HG03521 (cell line): Measurements from ENCODE around the gene PGAP1.

ENCODE experiments used
- ATAC-seq: cut with Tn5 transposase; IDR thresholded peaks from one replicate; pipeline ENCODE4 v1.9.1; 2021; ENCODE audit warnings: mild to moderate bottlenecking, moderate library complexity; ENCODE audit not compliant: unreplicated experiment

PGAP1 gene, protein sequence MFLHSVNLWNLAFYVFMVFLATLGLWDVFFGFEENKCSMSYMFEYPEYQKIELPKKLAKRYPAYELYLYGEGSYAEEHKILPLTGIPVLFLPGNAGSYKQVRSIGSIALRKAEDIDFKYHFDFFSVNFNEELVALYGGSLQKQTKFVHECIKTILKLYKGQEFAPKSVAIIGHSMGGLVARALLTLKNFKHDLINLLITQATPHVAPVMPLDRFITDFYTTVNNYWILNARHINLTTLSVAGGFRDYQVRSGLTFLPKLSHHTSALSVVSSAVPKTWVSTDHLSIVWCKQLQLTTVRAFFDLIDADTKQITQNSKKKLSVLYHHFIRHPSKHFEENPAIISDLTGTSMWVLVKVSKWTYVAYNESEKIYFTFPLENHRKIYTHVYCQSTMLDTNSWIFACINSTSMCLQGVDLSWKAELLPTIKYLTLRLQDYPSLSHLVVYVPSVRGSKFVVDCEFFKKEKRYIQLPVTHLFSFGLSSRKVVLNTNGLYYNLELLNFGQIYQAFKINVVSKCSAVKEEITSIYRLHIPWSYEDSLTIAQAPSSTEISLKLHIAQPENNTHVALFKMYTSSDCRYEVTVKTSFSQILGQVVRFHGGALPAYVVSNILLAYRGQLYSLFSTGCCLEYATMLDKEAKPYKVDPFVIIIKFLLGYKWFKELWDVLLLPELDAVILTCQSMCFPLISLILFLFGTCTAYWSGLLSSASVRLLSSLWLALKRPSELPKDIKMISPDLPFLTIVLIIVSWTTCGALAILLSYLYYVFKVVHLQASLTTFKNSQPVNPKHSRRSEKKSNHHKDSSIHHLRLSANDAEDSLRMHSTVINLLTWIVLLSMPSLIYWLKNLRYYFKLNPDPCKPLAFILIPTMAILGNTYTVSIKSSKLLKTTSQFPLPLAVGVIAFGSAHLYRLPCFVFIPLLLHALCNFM

DNA sequence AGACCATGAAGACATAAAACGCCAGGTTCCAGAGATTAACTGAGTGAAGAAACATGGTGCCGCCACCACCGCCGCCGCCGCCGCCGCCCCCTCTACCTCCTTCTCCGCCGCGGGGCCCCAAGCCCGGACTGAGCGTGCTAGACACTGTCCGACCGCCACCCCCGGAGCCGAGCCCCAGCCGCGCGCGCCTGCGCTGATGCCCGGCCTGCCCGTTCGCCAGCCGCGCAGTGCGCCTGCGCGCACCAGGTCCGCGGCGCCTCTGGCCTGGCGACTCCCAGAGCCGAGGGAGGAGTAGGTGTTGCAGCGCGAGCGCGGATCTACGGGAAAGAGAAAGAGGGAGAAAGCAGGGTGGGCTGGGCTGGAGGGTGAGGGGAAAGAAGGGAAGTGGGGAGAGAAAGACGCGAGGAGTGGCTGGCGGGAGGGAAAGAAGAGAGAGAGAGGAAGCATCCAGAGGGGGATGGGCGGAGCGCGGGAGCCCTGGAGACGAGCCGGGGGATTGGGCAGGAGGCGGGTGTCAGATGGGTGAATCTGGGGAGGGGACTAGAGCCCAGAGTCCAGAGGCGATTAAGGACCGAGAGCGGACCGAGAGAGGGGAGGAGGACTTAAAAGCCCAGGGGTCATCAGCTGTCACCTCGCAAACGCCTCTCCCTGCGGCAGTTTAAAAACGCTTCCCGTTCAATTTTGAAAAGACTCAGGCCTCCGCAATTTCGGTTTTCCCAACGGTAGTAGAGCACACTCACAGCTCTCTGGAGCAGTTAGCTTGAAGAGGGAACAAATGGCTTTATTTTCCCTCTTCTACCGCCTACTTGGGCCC, at the start of gene PGAP1:
TSS of gene PGAP1 (minus strand) at position 146 of the 814 bp plus-strand sequence. CDS start at position 55, 91 bp downstream.
- peak; percentile 91 for ATAC-seq

GRCh38 chr2:196974970-196975369, 48.5 kb upstream of the PGAP1 start:
- no peak for ATAC-seq

- ATAC-seq: no peak
Observed at GRCh38 chr2:196971574-196972279, 45.2 kb upstream of the PGAP1 start.

- ATAC-seq: no peak
Observed at GRCh38 chr2:196970099-196970498, 43.6 kb upstream of the PGAP1 start.

DNA sequence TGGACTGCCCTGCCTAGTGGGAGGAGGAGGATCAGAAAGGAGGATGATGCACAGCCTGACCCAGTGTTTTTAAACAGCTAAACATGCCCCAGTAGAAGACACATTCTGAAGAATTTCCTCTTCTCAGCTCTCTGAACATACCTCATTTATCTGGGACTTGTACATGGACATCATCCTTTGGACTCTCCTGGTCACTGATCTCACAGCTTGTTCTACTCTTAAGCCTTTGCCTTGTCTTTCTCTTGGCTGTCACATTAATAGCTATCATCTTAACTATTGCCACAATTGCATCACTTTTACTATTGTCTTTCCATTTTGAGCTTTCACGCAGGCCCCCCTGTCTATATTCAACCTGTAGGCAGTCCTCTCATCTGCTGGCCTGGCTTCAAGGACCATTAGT, 42.0 kb upstream of the PGAP1 start:
- ATAC-seq: no peak

DNA sequence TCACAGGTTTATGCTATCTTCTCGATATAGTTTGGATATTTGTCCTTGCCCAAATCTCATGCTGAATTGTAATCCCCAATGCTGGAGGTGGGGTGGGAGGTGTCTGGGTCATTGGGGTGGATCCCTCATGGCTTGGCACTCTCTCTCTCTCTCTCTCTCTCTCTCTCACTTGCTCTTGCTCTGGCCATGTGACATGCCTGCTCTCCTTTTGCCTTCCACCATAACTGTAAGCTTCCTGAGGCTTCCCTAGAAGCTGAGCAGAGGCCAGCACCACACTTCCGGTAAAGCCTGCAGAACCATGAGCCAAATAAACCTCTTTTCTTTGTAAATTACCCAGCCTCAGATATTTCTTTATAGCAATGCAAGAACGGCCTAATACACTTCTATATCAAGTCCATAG, 41.3 kb upstream of the PGAP1 start:
- no peak for ATAC-seq

- ATAC-seq: no peak
Observed at GRCh38 chr2:196967116-196967515, 40.6 kb upstream of the PGAP1 start.

- ATAC-seq: no peak
Observed at GRCh38 chr2:196966061-196966460, 39.6 kb upstream of the PGAP1 start.

DNA sequence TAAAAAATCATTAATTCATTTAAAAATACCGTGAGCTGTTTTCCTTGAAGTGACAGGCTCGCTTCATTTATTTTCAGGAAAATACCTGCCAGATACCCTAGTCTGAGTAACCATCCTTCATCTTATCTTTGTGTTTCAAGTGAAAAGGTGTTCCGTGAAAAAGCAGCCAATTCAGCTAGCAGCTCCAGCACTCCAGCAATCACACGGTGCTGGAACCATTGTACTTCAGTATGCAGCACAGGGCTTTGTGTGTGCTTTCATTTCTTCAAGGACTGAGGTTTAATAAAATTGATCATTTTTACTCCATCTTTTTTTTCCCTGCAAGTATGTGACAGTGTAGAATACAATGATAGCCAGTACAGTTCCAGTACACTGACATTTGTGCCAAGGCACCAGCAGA, 39.1 kb upstream of the PGAP1 start:
- no peak for ATAC-seq

GRCh38 chr2:196963961-196964360, 37.5 kb upstream of the PGAP1 start:
- no peak for ATAC-seq

- ATAC-seq: no peak
Observed at GRCh38 chr2:196963043-196963442, 36.5 kb upstream of the PGAP1 start.

- ATAC-seq: no peak
Observed at GRCh38 chr2:196962325-196962724, 35.8 kb upstream of the PGAP1 start.

GRCh38 chr2:196961889-196962288, 35.4 kb upstream of the PGAP1 start:
- ATAC-seq: peak; percentile 96

DNA sequence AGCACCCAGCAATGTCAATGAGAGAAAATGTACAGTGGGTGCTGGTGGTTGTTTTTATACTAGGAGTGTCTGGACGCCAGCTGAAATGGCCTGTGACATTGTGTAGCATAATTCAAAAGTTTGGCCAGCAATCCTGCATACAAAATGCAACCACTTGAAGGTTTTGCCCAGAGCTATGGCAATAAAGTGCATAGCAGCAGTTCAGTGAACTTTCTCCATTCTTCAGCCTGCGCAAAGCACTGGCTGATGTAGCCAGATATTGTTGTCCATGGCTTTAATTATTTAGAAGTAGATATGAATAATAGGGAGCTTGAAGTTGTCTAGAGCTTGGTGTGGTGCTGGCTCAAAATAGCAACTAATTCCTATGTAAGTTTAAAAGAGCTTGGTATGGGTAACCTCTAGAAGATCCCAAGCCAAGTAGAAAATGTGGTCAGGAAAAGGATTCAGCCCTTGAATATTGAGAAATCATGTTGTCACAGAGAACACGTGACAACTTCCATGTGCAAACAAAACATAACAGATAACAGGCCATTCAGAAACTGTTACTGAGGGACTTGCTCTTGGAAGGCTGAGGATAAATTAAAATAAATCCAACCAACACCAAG, 33.3 kb upstream of the PGAP1 start:
- no peak for ATAC-seq

GRCh38 chr2:196959281-196959680, 32.8 kb upstream of the PGAP1 start:
- no peak for ATAC-seq

DNA sequence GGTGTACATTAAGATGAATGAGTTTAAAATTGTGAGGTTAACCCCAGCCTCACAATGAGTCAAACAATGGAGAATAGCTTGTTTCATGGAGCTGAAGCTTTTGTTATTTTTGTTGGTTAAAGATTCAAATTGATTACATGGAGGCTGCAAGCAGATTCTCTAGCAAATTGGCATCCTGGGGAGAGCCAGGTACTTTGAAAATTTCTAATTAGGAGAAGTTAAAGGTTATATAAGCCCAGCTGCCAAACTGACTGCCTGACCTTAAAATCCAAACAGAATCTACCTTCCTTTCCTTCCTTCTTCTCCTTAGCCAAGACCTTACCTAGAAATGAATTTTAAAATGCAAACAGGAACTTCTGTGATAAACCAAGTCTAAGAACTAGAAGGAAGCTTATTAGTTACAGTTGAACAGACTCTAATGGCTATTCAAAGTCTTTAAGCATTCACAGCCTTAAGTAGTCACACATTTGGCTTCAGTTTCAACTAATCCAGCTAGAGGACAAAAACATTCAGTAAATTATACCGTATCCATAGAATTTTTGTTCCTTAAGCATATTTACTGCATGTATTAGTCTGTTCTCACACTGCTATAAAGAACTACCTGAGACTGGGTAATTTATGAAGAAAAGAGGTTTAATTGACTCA, 31.5 kb upstream of the PGAP1 start:
- ATAC-seq: no peak

DNA sequence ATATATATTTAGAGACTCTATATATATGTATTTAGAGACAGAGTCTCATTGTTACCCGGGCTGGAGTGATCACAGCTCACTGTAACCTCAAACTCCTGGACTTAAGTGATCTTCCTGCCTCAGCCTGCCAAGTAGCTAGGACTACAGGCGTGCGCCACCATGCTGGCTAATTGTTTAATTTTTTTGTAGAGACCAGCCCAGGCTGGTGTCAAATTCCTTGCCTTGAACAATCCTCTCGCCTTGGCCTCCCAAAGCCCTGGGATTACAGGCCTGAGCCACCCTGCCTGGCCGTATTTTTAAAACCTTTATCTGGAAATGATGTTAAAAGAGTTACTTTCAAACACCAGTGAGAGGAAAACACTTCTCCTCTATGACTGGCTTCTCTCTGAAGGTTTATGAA, 30.9 kb upstream of the PGAP1 start:
- ATAC-seq: no peak

DNA sequence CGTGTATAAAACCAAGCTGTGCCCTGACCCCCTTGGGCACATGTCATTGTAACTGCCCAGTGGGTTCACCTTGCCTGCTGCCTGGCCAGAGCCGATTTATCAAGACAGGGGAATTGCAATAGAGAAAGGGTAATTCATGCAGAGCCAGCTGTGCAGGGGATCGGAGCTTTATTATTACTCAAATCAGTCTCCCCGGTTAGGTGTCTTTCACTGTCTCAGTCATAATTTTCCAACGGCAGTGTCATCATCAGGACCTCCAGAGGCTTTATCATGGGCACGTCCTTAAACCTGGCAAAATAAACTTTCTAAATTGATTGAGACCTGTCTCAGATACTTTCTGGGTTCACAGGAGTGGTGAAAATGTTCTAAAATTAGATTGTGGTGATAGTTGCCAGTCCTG, 29.6 kb upstream of the PGAP1 start:
- no peak for ATAC-seq

DNA sequence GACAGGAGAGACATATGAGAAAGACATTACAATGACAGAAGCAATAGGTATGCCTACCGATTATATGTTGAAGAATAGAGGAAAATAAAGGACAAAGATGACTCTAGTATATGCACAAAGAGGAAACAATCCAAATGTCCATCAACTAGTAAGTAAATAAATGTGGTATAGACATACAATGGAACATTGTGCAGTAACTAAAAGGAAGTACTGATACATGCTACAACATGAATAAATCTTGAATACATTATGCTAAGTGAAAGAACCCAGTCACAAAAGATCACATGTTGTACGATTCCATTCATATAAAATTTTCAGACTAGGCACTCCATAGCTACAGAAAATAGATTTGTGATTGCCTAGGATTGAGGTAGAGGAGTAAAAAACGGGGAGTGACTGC, 28.5 kb upstream of the PGAP1 start:
- no peak for ATAC-seq

DNA sequence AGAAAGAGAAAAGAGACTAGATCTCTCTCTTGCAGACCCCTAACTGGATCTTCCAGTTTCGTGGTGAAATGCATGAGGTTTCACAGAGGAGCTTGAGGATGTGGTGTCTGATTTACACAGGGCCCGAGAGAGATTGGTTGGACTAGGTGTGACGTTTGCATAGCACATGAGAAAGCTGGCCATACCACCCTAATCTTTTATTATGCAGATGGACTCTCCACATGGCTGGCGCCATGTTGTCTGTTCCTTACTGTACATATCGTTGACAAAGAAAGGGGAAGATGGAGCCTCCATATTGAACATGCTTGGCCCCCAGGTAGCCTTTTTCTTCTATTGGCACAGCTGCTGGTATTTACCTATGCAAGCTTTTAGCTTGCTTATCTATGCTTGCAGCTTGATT, 27.5 kb upstream of the PGAP1 start:
- no peak for ATAC-seq
